ENCODE data around the gene MYH9.

Gene MYH9

GRCh38 chr22:36366291-36366708 lies 21.5 kb downstream of the MYH9 start:
- no peak for TF ChIP-seq CTCF (IDR thresholded peaks at IDR 0.05; ENCODE audit: insufficient read depth, low read length, poor library complexity, severe bottlenecking)
- no peak for DNase-seq (ENCODE audit: extremely low read depth, insufficient read length)
- no peak overlapping the region for H3K4me3 ChIP-seq (replicated peaks; ENCODE audit: low read depth, low read length)
- H3K36me3 ChIP-seq (ENCODE audit: control insufficient read depth, insufficient read depth, low read length), result peaks cover 16% of the 10 kb centered on the region
- no peaks in the 10 kb centered on the region for H3K27me3 ChIP-seq (replicated peaks; ENCODE audit: control insufficient read depth, insufficient read depth, low read length)

GRCh38 chr22:36365020-36365411 lies 22.8 kb downstream of the MYH9 start:
- no peak for TF ChIP-seq CTCF (IDR thresholded peaks at IDR 0.05; ENCODE audit: insufficient read depth, low read length, poor library complexity, severe bottlenecking)
- Histone ChIP-seq H3K27me3 (replicated peaks; ENCODE audit: control insufficient read depth, insufficient read depth, low read length) (no peaks in the 10 kb centered on the region), H3K4me3 (replicated peaks; ENCODE audit: low read depth, low read length) (no peak overlapping the region), H3K36me3 (ENCODE audit: control insufficient read depth, insufficient read depth, low read length) (peaks cover 16% of the 10 kb centered on the region)
- DNase-seq (ENCODE audit: extremely low read depth, insufficient read length), result peak; percentile 61

- DNase-seq (ENCODE audit: extremely low read depth, insufficient read length), result no peak
- Histone ChIP-seq H3K27me3 (replicated peaks; ENCODE audit: control insufficient read depth, insufficient read depth, low read length) (no peaks in the 10 kb centered on the region), H3K36me3 (ENCODE audit: control insufficient read depth, insufficient read depth, low read length) (peaks cover 16% of the 10 kb centered on the region), H3K4me3 (replicated peaks; ENCODE audit: low read depth, low read length) (no peak overlapping the region)
- no peak for TF ChIP-seq CTCF (IDR thresholded peaks at IDR 0.05; ENCODE audit: insufficient read depth, low read length, poor library complexity, severe bottlenecking)
These were observed 23.3 kb downstream of the MYH9 start for GRCh38 chr22:36364255-36365019.

GRCh38 chr22:36363349-36363981 lies 24.3 kb downstream of the MYH9 start:
- DNase-seq (ENCODE audit: extremely low read depth, insufficient read length), result no peak
- TF ChIP-seq CTCF (IDR thresholded peaks at IDR 0.05; ENCODE audit: insufficient read depth, low read length, poor library complexity, severe bottlenecking), result no peak

GRCh38 chr22:36362932-36363331 lies 24.8 kb downstream of the MYH9 start:
- no peak for TF ChIP-seq CTCF (IDR thresholded peaks at IDR 0.05; ENCODE audit: insufficient read depth, low read length, poor library complexity, severe bottlenecking)
- peaks cover 14% of the 10 kb centered on the region for H3K36me3 ChIP-seq (ENCODE audit: control insufficient read depth, insufficient read depth, low read length)
- no peak overlapping the region for H3K4me3 ChIP-seq (replicated peaks; ENCODE audit: low read depth, low read length)
- no peaks in the 10 kb centered on the region for H3K27me3 ChIP-seq (replicated peaks; ENCODE audit: control insufficient read depth, insufficient read depth, low read length)
- no peak for DNase-seq (ENCODE audit: extremely low read depth, insufficient read length)

More at GRCh38 chr22:36363349-36363981, 24.3 kb downstream of the MYH9 start:
- Histone ChIP-seq H3K4me3 (replicated peaks; ENCODE audit: low read depth, low read length) (no peak overlapping the region), H3K36me3 (ENCODE audit: control insufficient read depth, insufficient read depth, low read length) (peaks cover 16% of the 10 kb centered on the region), H3K27me3 (replicated peaks; ENCODE audit: control insufficient read depth, insufficient read depth, low read length) (no peaks in the 10 kb centered on the region)
